Activated CD4-positive, alpha-beta T cell treated with anti-CD3 and anti-CD28 coated beads for 4 hours (primary cell): Measurements from ENCODE around the gene ITPR2.
"Not testable (repeated sequence)": the region's sequence is repeated elsewhere in the genome, so short reads cannot be mapped to it uniquely, and the experiment has no call there.

Experiments used
- DNase-seq, 2 donors: peaks; one replicate each; pipeline ENCODE4 v3.0.0-alpha.2; 2020

The ITPR2 gene

GRCh38 chr12:26327975-26328644 lies 504.9 kb downstream of the ITPR2 start:
- no peak for DNase-seq

- no peak for DNase-seq
These were observed 509.3 kb downstream of the ITPR2 start for GRCh38 chr12:26323673-26324072.

GRCh38 chr12:26319511-26319910 lies 513.5 kb downstream of the ITPR2 start:
- no peak for DNase-seq

GRCh38 chr12:26318661-26319068 lies 514.3 kb downstream of the ITPR2 start:
- no peak for DNase-seq

- no peak for DNase-seq
These were observed 514.9 kb downstream of the ITPR2 start for GRCh38 chr12:26317942-26318575.

- DNase-seq: not testable (repeated sequence)
These were observed 518.9 kb downstream of the ITPR2 start for GRCh38 chr12:26314103-26314502.

- DNase-seq: not testable (repeated sequence)
These were observed 522.5 kb downstream of the ITPR2 start for GRCh38 chr12:26310489-26310888.

GRCh38 chr12:26309634-26310033 lies 523.4 kb downstream of the ITPR2 start:
- DNase-seq: no peak

- DNase-seq: no peak
These were observed 528.7 kb downstream of the ITPR2 start for GRCh38 chr12:26304273-26304672.

- no peak for DNase-seq
These were observed 529.6 kb downstream of the ITPR2 start for GRCh38 chr12:26303418-26303817.

GRCh38 chr12:26302776-26303175 lies 530.2 kb downstream of the ITPR2 start:
- no peak for DNase-seq

- no peak for DNase-seq
These were observed 533.2 kb downstream of the ITPR2 start for GRCh38 chr12:26299751-26300150.

GRCh38 chr12:26298785-26299621 lies 534.0 kb downstream of the ITPR2 start:
- no peak for DNase-seq

GRCh38 chr12:26297396-26298070 lies 535.5 kb downstream of the ITPR2 start:
- no peak for DNase-seq

GRCh38 chr12:26295001-26295400 lies 538.0 kb downstream of the ITPR2 start:
- DNase-seq: no peak

- no peak for DNase-seq
These were observed 539.4 kb downstream of the ITPR2 start for GRCh38 chr12:26293612-26294011.

GRCh38 chr12:26292596-26292995 lies 540.4 kb downstream of the ITPR2 start:
- no peak for DNase-seq

GRCh38 chr12:26290565-26290964 lies 542.4 kb downstream of the ITPR2 start:
- DNase-seq: no peak

- no peak for DNase-seq
These were observed 545.2 kb downstream of the ITPR2 start for GRCh38 chr12:26287671-26288381.
